HG02938 (cell line): Measurements from ENCODE around the gene DNAAF1.
A peak's percentile ranks its signal among the peaks of the same experiment; 100 is the strongest.
"Not testable (repeated sequence)": the region's sequence is repeated elsewhere in the genome, so short reads cannot be mapped to it uniquely, and the experiment has no call there.

ENCODE experiments used
- ATAC-seq: cut with Tn5 transposase; IDR thresholded peaks from one replicate; pipeline ENCODE4 v1.9.1; 2021; ENCODE audit warnings: mild to moderate bottlenecking, moderate library complexity; ENCODE audit not compliant: unreplicated experiment

Gene DNAAF1

DNA sequence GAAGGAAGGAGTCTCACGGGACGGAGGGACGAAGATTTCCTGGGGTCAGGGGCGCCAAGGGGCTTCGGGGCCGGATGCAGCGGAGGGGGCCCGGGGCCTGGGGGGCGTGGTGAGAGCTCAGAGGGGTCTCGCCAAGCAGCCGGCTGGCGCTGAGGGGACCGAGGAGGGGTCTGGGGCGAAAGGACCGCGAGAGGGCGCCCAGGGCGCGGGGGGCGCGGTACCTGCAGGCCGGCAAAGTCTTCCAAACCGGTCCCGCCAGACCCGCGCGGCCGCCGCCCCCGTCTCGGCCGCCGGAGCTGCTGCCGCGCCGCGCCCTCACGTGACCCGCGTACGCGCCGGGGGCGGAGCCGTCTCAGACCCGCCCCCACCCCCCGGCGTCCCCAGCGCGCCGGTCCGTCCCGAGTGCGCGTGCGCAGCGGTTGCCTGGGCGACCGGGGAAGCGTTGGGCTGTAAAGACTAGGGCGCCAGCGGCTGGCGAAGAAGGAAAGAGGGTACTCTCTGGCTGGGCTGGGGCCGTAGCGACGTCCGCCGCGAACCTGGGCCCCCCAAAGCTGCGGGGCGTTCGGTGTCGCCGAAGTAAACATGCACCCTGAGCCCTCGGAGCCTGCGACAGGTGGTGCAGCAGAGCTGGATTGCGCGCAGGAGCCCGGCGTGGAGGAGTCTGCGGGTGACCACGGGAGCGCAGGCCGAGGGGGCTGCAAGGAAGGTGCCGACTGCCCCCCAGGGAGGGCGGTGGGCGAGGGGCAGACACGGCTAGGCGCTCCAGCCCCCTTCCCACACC is at the start of gene DNAAF1, which contains the start of gene HSDL1:
Gene DNAAF1 (plus strand): TSS at position 450 of the 781 bp plus-strand sequence. CDS start 133 bp downstream, at position 583.
Gene HSDL1 (minus strand): TSS at position 319 of the 781 bp plus-strand sequence. CDS start 13,856 bp downstream, outside the sequence.
- ATAC-seq = peak; percentile 63

DNA sequence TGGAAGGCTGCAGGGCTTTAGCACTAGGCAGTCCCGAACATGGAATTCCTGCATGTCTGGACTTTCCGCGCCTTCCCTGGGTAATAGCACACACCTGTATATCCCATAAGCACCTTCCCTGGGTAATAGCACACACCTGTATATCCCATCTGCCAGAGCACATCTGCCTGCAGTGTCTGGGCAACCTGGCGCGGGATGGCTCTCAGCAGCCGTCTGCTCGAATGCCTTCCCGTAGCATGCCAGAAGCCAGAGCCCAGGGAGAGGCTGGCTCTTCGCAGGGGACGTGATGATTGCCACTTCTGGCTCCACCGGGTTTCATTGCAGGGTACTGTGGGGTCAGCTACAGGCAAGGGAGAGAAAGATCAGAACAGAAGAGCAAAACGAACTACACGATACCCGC is 49.6 kb upstream of the DNAAF1 start:
- no peak for ATAC-seq

DNA sequence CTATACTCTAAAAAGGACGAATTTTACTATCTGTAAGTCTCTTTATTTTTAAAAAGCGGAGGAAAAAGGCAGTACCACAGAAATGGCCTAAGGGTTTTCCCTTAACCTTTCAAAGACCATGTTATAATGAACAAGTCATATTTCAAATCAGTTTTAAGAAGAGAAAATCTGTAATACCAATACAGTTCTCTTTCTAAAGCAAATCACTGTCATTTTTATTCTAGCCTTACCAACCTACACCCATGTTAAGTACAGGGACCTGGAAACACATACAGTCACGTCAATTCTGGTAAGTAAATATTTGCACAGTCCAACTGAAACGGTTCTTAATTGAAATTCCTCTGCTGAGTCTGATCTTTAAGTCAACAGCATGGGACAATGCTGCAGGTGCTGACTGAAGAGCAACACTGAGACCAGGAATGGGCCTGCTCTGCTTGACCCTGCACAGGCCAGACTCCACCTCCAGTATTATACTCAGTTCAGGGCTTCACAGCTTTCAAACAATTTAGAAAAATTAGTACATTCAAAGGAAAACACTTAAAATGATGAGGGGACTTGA is 48.6 kb upstream of the DNAAF1 start:
- no peak for ATAC-seq

DNA sequence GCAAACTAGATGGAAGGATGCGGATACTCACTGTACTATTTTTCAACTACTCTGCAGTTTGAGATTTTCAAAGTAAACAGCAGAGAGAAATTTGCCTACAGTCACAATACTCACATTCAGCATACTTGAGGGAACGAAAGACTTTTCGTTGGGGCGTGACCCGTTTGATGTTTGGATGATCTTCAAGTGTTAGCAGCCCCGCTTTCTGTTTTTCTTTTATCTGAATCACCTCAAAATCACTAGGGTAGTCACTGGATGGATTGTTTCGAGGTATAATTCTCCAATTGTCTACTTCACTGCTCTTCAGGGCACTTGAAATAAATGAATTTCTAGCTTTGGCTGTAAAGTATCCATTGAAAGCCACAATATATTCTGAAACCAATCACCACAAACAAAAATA is 46.2 kb upstream of the DNAAF1 start:
- no peak for ATAC-seq

DNA sequence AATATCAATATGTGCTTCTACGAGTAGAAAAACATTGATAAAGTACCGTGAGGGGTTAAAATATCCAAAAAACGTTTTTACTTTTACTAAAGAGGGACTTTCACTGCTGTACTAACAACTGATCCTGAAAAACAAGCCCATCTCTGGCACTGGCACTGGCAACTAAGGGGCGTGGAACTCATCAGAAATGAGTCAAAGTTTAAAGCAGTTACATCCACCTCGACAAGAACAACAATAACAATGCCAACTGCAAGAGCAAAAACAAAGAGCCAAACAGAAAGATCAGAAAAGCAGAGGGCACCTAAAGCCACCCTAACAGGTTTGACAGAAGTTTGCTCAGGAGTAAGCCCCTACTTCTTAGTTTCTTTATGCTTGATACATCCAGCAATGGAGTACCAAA is 41.4 kb upstream of the DNAAF1 start:
- no peak for ATAC-seq

DNA sequence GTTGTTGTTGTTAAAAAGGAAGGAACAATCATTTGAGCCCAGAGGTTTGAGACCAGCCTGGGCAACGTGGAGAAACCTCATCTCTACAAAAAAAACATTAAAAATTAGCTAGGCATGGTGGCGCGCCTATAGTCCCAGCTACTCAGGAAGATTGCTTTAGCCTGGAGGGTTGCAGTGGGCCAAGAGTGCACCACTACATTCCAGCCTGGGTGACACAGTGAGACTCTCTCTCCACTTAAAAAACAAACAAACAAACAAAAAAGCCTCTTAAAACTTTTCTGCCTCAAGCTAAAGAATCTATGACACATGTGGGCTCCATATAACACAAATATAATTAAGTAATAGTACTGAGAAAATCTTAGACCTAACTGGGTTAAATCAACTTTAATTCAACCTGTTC is 40.9 kb upstream of the DNAAF1 start:
- no peak for ATAC-seq

DNA sequence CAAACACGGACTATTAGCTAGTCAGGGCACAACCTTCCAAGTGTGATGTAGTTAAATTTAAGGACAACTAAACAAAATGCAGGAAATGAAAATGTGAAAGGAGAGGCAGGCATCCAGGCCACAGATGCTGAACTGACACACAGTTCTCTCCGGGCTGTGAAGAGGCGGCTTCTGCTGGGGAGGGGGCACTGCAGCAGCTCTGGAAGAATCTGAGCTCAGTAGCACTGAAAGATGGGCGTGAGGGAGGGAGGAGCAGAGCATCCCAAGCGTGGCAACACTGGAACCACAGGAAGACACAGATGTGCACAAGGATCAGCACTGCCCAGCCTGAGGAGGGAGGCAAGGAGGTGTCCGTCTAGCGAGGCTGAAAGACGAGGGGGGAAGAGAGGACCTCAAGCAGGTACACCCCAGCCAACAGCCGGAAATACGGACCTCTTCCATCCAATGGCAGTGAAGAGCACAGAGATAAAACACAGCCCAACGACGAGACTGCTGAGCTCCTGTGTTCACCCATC is 39.8 kb upstream of the DNAAF1 start:
- no peak for ATAC-seq

DNA sequence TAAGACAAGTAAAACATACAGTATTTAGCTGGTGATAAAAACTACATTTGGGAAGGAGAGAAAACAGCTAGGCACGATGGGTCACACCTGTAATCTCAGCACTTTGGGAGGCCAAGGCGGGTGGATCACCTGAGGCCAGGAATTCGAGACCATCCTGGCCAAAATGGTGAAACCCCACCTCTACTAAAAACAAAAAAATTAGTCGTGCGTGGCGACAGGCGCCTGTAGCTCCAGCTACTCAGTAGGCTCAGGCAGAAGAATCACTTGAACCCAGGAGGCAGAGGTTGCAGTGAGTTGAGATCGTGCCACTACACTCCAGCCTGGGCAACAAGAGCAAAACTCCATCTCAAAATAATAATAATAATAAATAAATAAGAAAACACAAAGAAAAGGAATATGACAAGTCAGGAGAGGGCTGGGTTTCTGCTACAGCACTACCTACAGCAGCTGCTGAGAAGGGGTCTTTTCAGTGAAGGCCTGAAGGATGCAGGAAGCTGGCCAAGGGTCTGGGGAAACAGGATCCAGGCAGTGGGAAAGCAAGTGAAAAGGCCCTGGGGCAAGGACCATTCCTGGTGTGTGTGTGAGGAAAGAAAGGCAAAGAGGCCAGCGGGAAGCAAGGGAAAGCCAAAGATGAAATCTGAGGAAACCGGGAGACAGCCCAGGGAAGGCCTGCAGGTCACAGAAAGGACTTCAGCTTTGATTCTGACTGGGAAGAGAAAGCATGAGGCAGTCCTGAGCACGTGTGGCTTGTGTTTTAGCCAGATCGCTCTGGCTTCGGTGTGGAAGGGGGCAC is 39.0 kb upstream of the DNAAF1 start:
- no peak for ATAC-seq

DNA sequence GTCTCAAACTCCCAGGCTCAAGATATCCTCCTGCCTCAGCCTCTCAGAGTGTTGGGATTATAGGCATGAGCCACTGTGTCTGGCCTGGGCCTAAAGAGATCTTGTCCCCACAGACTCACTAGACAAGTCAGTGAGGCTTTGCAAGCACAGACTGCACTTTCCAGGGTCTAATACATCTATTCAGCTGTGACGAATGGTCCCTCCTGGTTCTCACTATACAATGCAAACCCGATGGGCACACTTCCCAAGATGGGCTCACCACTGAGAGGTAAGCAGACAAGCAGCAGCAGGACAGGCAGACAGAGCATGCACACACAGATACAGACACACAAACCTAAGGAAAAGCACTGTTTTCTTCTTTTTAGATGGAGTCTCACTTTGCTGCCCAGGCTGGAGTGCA is 37.2 kb upstream of the DNAAF1 start:
- ATAC-seq = no peak

DNA sequence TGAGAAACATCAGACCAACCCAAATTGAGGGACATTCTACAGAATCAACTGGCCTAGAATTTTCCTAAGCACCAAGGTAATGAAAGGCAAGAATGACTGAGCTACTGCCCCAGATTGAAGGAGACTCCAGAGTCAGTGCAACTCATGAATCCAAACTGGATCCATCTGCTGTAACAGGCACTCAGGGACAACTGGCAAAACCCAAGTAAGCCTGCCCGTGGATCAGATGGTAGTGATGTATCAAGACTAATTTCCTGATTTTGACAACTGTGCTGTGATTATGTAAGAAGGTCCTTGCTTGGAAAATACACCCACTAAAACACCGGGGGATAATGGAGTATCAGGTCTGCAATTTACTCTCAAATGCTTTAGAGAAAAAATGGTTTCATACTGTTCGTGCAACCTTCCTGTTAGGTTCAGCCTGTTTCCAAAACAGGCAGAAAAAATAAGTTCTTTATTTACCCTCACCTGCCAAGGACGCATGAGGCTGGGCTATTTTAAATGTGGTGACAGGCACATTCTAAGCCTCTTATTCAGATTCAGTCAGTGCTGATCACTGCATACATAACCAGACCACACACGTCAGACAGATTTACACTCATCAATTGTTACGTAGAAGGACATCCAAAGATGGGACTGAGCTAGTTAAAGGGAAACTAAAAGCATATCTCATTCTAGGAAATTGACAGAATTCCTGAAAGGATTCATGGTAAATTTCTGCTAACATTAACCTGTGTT is 35.3 kb upstream of the DNAAF1 start:
- no peak for ATAC-seq

DNA sequence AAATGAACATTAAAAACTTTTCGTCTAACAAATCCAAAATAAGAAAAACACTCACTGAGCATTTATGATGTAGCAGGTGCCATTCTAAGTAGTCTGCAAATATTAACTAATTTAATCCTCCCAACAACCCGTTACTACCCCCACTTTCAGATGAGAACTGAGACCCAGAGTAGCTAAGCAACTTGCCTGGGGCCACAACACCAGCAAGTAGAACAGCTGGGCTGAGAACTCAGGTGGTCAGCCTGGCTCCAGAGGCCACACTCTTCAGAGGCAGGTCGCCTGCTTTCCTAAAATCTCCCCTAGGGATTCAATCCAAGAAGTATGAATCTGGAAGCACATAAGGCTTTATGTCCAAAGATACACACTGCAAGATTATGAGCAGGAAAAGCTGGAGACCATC is 34.6 kb upstream of the DNAAF1 start:
- no peak for ATAC-seq

DNA sequence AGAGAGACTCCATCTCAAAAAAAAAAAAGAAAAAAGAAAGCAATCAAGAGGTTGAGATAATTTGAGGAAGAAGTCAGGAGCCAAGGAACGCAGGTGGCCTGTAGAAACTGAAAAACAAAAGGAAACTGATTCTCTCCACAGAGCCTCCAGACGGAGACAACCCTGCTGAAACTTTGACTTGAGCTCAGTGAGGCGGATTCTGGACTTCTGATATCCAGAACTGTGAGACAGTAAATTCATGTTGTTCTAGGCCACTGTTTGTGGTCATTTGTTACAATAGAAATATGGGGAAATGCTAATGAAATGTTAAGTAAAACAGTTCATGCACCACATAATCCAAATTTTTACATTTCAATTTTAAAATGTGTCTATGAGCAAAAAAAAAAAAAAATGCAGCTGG is 33.6 kb upstream of the DNAAF1 start:
- ATAC-seq = no peak

DNA sequence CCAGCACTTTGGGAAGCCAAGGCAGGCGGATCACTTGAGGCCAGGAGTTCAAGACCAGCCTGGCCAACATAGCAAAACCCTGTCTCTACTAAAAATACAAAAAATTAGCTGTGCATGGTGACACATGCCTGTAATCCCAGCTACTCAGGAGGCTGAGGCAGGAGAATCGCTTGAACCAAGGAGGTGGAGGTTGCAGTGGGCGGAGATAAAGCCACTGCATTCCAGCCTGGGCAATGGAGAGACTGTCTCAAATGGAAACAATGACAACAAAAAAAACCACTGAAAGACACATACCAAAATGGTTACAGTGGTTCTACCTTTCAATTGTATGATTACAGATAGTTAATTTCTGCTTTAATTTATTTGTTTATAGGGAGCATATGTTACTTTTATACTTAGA is 33.2 kb upstream of the DNAAF1 start:
- ATAC-seq = not testable (repeated sequence)

DNA sequence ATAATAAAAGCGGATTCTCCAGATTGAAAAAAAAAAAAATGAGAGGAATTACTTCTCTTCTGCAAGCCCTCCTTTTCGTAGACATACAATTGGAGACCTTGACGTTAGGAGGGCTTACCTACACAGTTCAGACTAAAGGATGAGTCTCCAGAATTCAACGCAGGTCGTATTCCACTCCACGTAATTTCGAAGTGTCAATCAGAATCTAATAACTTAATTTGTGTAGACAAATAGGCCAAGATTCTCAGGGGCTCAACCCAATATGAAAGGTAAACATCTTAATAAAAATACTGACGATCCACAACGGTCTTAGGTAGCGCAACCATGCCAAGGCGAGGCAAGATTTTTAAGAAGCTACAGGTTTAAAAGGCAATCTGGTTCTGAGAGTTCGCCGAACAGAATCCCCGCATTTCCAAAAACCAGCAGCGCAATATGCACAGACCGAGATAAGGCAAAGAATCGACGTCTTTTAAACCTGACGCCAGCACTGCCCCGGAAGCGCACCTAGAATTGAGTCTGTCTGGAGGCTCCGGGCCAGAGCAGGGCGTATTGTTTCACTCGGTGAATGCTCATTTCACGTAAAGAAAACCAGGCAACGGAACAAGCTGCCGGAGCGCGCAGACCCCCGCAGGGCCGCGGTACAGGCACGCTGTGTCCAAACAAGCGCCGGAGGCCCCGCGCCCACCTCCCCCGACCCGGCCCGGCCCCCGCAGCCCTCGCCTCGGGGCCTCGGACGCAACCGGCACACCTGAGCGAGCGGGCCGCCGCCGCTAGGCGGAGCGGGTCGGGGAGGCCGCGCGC is 29.0 kb upstream of the DNAAF1 start:
- ATAC-seq = peak; percentile 48

DNA sequence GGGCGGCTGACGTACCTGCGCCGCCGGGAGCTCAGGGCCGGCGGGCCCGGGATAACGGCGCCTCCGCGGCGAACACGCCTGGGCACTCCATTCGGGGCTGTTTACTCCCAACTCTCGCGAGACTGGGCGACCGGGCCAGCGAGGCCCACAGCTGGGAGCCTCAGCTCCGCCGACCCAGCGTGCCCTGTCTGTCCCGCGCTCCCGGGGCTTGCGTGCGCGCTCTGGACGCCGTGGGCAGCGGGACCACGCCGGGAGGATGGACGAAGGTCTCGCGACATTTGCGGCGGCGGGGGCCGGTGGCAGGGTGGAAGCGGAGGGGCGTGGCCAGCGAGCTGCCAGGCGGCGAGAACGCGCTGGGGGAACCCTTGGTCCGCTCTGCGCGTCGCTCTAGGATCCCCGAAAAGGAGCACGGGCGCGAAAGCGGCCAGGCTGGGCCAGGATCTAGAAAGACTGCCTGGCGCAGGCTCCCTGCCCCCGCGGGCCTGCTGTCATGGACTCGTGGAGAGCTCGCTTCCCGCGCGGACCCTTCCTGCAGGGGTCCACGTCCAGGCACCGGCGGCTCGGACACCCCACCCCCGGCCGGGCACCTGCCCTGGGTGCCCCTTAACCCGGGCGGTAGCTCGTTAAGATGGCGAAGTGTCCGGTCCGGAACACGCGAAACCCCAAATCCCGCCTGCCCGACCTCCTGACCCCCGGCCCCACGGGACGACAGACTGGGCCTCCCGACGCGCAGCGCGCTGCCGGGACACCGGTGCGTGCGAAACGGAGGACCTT is 28.2 kb upstream of the DNAAF1 start, which contains the start of gene MBTPS1:
Gene MBTPS1 (minus strand): TSS at position 223 of the 774 bp plus-strand sequence. CDS start 15,159 bp downstream, outside the sequence.
- ATAC-seq = peak; percentile 77

DNA sequence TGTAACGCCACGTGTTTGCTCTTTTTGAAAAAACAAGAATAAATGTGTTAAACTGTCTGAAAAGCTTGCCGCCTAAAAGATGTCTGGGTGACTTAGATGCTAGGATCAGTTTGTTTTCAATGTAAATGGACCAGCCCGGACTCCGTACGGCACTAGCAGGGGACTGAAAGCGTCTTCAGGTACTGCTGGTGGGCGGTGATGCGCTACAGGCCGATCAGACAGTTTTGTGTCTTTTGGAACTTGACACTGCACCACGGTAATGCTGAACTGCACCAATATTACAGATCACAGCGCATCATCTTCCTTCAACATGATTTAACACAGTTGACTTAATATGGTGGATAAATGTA is 27.6 kb upstream of the DNAAF1 start:
- ATAC-seq = peak; percentile 10

DNA sequence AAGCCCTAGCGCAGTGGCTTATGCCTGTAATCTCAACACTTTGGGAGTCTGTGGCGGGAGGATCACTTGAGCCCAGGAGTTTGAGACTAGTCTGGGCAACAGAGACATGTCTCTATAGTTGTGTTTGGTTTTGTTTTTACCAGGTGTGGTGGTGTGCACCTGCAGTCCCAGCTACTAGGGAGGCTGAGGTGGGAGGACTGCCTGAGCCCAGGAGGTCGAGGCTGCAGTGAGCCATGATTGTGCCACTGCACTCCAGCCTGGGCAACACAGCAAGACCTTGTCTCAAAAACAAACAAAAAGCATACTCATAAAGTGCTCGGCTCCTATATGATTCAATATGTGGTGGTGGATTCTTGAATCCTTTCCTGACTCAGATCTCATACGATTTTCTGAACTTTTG is 26.8 kb upstream of the DNAAF1 start:
- not testable (repeated sequence) for ATAC-seq

DNA sequence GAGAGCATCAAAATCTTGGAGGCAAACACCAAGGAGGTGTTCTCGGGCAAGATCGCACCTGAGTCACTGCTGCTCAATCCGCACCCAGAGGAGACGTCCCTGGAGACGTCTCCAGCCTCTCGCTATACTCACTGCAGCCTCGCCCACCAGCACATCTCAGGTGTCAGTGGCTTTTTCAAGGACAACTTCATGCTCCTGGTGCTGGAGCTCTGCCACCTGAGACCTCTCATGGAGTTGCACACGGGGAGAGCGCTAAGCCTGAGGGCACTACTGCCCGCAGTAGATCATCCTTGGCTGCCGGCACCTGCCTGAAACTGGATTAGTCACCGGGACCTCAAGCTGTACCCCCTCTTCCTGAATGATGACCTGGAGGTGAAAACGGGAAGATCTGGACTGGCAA is 25.7 kb upstream of the DNAAF1 start:
- ATAC-seq = no peak

DNA sequence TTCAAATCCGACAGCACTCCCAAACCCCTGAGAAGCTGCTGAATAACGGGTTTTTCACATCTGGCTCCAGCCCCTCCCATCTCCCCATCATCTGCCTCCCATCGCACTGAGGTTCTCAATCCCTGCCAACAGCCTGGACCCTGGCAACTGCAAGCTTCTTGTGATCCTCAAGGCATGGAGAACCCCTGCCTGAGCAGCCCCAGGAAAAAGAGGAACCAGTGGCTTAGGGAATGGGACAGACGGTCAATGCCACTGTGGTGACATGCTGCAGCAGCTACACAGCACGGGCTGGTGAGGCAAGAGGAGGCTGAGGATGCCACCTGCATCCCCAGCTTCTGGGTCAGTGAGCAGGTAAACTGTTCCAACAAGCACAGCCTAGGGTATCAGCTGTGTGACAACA is 25.1 kb upstream of the DNAAF1 start:
- no peak for ATAC-seq
